ENCODE measurements around the gene SIN3B. TPM values are rescaled to one million over a fixed set of nuclear protein-coding genes. Genes with fewer than 3 reads are reported as not detected.
"Not testable (repeated sequence)": the region's sequence is repeated elsewhere in the genome, so short reads cannot be mapped to it uniquely, and the experiment has no call there.

SIN3B gene
- total RNA-seq, 1 experiment from 2014 or later, result 14.5 TPM

GRCh38 chr19:16867211-16867610, 38.0 kb downstream of the SIN3B start:
- peak; percentile 15 for DNase-seq (ENCODE audit: low read depth)

- no peak for DNase-seq (ENCODE audit: low read depth)
Measured at GRCh38 chr19:16868423-16869130, 39.4 kb downstream of the SIN3B start.

GRCh38 chr19:16869331-16869972, 40.3 kb downstream of the SIN3B start:
- DNase-seq (ENCODE audit: low read depth), result no peak

GRCh38 chr19:16871871-16872270, 42.7 kb downstream of the SIN3B start:
- no peak for DNase-seq (ENCODE audit: low read depth)

GRCh38 chr19:16872728-16873127, 43.5 kb downstream of the SIN3B start:
- DNase-seq (ENCODE audit: low read depth), result no peak

- DNase-seq (ENCODE audit: low read depth), result no peak
Measured at GRCh38 chr19:16873594-16873993, 44.4 kb downstream of the SIN3B start.

- DNase-seq (ENCODE audit: low read depth), result no peak
Measured at GRCh38 chr19:16874250-16874977, 45.2 kb downstream of the SIN3B start.

- not testable (repeated sequence) for DNase-seq (ENCODE audit: low read depth)
Measured at GRCh38 chr19:16874978-16875299, 45.7 kb downstream of the SIN3B start.

- no peak for DNase-seq (ENCODE audit: low read depth)
Measured at GRCh38 chr19:16875584-16876555, 46.7 kb downstream of the SIN3B start.

- peak; percentile 88 for DNase-seq (ENCODE audit: low read depth)
Measured at GRCh38 chr19:16876904-16877361, 47.7 kb downstream of the SIN3B start.

- DNase-seq (ENCODE audit: low read depth), result no peak
Measured at GRCh38 chr19:16877581-16877980, 48.4 kb downstream of the SIN3B start.

- no peak for DNase-seq (ENCODE audit: low read depth)
Measured at GRCh38 chr19:16878181-16878965, 49.2 kb downstream of the SIN3B start.

- DNase-seq (ENCODE audit: low read depth), result no peak
Measured at GRCh38 chr19:16880884-16881554, 51.8 kb downstream of the SIN3B start.

- no peak for DNase-seq (ENCODE audit: low read depth)
Measured at GRCh38 chr19:16882146-16882545, 52.9 kb downstream of the SIN3B start.

GRCh38 chr19:16883522-16883921, 54.3 kb downstream of the SIN3B start:
- no peak for DNase-seq (ENCODE audit: low read depth)

- no peak for DNase-seq (ENCODE audit: low read depth)
Measured at GRCh38 chr19:16885166-16885565, 56.0 kb downstream of the SIN3B start.

GRCh38 chr19:16886305-16886880, 57.2 kb downstream of the SIN3B start:
- peak; percentile 61 for DNase-seq (ENCODE audit: low read depth)

GRCh38 chr19:16887353-16888265, 58.4 kb downstream of the SIN3B start:
- DNase-seq (ENCODE audit: low read depth), result no peak
